ENCODE data around the gene PLAAT3.
"Not testable (repeated sequence)": the region's sequence is repeated elsewhere in the genome, so short reads cannot be mapped to it uniquely, and the experiment has no call there.

PLAAT3 gene

DNA sequence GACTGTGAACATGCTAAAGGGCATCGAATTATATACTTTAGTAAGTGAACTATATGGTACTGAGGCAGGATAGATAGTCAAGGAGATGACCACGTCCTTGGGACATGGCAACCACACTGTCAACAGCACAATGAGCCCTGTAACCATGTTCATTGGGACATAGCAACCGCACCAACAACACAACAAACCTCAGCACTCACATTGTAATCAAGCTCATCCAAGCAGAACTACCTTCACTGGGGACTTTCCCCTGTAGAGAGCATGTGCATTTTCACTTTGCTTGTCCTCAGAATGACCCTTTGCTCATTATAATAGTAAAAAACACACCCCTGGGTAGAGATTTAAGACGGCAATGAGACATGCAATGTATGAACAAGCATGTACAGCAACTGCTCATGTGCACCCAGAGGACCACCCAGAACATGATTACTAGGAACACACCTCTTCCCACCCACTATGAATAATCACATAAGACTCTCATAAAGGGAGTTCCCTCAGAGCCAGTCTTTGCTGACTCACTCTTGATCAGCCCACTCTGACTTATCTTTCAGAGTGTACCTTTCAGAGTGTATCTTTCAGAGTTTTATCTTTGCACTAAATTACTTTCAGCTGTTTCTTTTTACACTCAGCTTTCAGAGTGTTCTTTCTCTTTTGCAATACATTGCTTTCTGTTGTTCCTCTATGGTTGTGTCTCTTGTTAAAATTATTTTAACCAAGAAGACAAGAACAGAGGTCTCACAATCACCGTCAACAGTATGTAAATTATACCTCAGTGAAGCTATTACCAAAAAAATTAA, 47.0 kb downstream of the PLAAT3 start:
- DNase-seq: peak; percentile 88

GRCh38 chr11:63564784-63565350, 49.4 kb downstream of the PLAAT3 start:
- no peak for DNase-seq

DNA sequence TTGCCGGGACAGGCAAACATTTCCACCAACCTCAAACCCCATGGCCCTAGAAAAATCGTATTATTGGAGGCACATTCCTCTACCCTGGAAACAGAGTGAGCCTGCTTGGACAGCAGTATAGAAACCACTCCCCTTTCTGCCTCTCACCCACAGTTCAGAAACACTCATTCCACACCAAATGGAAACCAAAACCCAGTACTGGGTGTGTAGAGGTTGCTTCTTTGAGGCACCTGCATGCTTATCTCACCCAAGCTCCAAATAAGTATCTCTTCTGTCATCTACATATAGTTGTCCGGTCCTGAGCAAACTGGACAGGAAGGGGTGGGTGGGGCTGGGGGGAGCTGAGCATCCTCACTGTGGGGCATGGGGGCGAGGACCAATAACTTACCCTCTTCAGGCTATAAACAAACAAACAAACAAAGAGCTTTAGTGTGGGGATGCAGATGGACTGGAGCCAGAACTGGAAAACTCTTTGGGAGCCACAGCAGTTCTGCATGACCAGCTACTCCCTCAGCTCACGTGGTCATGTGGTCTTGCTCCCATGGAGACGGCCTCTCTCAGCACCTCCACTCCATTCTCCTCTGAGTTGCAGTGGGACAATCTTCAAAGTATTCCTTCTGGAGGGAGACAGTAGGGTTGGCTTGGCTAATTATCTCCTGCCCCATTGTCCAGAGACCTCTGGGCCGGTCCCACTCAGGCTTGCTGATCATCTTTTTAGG, 50.0 kb downstream of the PLAAT3 start:
- no peak for DNase-seq

- no peak for DNase-seq
These were observed 50.8 kb downstream of the PLAAT3 start, which contains the start of gene PLAAT2 for GRCh38 chr11:63563201-63564055. Gene PLAAT2 (minus strand): TSS chr11:63563379. CDS start chr11:63563324, 55 bp downstream.

DNA sequence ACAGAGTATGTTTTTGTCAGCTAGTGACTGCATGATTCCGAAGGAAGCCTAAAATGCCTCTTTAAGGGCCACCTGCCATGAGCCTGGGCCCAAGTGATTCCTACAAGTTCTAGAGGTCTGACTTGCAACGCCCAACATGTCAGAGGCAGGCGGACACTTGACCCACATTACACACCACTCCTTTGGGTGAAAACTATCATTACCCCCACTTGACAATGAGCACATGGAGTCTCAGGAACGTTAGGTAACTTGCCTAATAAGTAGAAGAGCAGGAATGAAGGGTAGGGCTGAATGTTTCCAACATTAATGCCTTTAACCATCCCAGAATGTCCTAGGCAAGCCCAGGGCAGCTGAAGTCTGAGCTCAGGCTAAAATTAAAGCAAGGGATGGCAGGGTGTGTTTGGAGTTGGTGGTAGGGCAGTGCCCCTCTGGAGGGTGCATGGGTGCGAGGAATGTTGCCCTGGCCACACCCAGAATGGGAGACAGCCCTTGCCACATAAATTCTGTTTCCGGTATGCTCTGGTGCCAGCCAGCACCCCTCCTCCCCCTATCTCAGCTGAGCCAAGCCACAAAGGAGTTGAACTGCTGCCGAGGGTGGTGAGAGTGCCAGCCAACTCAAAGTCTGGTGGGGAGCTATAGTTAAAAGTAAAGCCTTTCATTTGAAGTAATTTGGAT, 53.6 kb downstream of the PLAAT3 start:
- no peak for DNase-seq

GRCh38 chr11:63558459-63559157, 55.6 kb downstream of the PLAAT3 start:
- DNase-seq: no peak

GRCh38 chr11:63557570-63557969, 56.7 kb downstream of the PLAAT3 start:
- DNase-seq: no peak

GRCh38 chr11:63556404-63557013, 57.7 kb downstream of the PLAAT3 start:
- DNase-seq: no peak

GRCh38 chr11:63554877-63555223, 59.4 kb downstream of the PLAAT3 start:
- no peak for DNase-seq

DNA sequence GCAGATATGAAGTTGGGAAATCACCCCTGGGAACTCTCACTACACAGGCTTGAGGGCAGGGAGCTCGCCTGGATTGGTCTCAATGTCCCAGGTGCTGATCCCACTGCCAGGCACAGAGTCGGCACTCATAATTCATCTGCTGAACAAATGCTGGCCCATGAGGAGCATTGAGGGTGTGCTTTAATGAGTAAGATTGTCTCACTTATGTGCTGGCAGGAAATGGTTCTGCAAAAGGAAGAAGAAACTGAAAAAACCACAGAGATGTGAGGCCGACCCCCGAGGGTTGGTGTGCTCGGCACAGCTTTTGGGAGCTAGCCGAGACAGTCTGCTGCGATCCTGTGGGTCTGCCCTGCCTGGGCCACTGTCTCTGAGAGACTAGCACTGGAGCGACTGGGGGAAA, 60.5 kb downstream of the PLAAT3 start:
- peak; percentile 57 for DNase-seq

- DNase-seq: no peak
These were observed 61.3 kb downstream of the PLAAT3 start for GRCh38 chr11:63552921-63553320.

- no peak for DNase-seq
These were observed 62.4 kb downstream of the PLAAT3 start for GRCh38 chr11:63551889-63552266.

DNA sequence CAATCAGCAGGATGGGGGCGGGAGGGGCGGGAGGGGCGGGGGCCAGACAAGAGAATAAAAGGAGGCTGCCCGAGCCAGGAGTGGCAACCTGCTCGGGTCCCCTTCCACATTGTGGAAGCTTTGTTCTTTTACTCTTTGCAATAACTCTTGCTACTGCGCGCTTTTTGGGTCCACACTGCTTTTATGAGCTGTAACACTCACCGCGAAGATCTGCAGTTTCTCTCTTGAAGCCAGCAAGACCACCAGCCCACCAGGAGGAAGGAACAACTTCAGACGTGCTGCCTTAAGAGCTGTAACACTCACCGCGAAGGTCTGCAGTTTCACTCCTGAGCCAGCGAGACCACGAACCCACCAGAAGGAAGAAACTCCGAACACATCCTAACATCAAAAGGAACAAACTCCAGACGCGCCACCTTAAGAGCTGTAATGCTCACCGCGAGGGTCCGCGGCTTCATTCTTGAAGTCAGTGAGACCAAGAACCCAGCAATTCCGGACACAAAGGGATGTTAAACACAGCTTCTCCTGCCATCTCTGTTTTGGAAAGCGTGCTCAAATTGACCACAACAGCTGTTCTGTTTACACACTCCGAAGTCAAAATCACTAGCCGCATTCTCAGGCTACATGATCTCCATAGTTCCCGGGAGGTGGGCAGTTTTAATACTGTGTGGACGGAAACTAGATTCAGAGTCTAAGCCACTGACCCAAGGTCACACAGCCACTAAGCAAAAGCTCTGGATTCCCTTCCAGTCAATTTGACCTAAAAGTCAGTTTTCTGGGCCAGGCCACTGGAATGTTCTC, 62.9 kb downstream of the PLAAT3 start:
- DNase-seq: no peak

DNA sequence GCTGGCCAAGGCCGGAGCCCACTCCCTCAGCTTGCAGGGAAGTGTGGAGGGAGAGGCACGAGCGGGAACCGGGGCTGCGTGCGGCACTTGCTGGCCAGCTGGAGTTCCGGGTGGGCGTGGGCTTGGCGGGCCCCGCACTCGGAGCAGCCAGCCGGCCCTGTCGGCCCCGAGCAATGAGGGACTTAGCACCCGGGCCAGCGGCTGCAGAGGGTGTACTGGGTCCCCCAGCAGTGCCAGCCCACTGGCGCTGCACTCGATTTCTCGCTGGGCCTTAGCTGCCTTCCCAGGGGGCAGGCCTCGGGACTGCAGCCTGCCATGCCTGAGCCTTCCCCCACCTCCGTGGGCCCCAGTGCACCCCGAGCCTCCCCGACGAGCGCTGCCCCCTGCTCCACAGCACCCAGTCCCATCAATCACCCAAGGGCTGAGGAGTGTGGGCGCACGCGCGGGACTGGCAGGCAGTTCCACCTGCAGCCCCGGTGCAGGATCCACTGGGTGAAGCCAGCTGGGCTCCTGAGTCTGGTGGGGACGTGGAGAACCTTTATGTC, 64.0 kb downstream of the PLAAT3 start:
- DNase-seq: not testable (repeated sequence)

- no peak for DNase-seq
These were observed 64.8 kb downstream of the PLAAT3 start for GRCh38 chr11:63549411-63549810.

DNA sequence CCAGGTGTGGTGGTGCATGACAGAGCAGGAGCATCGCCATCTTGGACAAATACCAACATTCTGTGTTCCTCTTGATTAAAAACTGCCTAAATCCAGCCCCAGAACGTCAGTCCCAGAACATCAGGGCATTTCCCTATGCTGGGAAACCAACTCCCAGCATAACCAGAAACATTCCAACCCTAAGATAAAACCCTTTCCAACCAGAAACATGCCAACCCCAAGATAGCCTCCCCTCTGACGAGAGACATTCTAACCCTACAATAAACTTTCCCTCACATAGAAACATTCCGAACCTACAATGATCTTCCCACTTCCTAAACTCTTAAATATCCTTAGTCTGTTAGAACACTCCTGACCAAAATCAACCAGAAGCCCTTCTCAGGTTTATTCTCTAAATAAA, 66.1 kb downstream of the PLAAT3 start:
- DNase-seq: no peak

DNA sequence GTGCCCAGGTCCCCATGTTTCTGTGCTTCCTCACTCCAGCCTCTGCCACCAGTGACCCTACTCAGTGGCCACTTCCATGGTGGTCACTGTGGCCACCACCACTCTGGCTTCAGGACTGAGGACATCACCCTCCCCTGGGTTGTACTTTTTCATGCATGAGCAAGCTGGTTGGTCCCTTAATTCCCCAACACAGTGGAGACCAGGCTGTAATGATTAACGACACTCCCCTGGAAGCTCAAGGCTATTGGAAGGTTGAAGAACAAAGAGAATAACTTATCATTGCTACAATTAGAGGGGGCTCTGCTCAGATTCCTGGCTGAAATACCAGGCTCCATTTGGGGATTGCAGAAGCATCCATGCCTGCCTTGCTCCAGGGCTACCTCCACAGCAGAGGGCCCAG, 67.2 kb downstream of the PLAAT3 start:
- no peak for DNase-seq

- DNase-seq: no peak
These were observed 70.5 kb downstream of the PLAAT3 start for GRCh38 chr11:63543711-63544110.

DNA sequence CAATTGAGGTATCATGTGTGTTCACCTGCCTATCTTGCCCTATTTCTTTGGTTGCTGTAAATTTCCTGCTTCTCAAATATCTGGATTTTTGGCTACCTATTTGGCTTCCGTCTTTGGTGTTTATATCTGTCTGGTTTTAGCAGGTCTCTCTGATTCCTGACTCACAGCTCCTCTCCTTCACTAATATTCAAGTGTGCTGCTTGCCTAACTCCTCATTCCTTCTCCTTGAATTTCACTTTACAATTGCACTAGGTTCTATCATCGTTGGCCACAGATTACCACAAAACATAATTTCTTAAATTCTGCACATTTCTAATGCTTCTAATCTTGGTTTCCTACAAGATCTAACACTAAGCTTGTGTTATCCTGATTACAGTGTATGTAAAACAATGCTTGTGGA, 71.7 kb downstream of the PLAAT3 start:
- DNase-seq: not testable (repeated sequence)
